ENCODE measurements around the gene CNTN1. TPM values are rescaled to one million over a fixed set of nuclear protein-coding genes. Genes with fewer than 3 reads are reported as not detected.

Gene CNTN1
- total and polyA plus RNA-seq, 2 of the 13 experiments (the other 11 are each of a cell fraction or from before 2014, with no cell fraction given): 0.01 to 0.07 TPM

GRCh38 chr12:41058266-41058665, 366.0 kb downstream of the CNTN1 start (continued):
- TF ChIP-seq SYNCRIP (IDR thresholded peaks at IDR 0.05; ENCODE audit: insufficient read depth, low read depth, low read length) (no peak), ZSCAN21 (CRISPR knock-in tag; IDR thresholded peaks at IDR 0.05; ENCODE audit: borderline replicate concordance) (no peak), PITX1 (CRISPR knock-in tag; IDR thresholded peaks at IDR 0.05) (no peak)

- H3K79me2 ChIP-seq (ENCODE audit: insufficient read depth, low read length): no peaks in the 10 kb centered on the region
- no peaks in the 10 kb centered on the region for H3K27me3 ChIP-seq (ENCODE audit: control insufficient read depth in 1 of 2, insufficient read depth in 2 of 2, low read length in 2 of 2)
- intact Hi-C loops (cut with micrococcal nuclease; ENCODE audit: unreplicated experiment) (no loop called here), in situ Hi-C loops (cut with HindIII; ENCODE audit: extremely low pct_ligation_motif_present, low pct_unique_long_range_greater_than_20kb) (no loop called here)
- no TSS peak for BruUV-seq (replicated peaks)
- no peak overlapping the region for H2AFZ ChIP-seq (ENCODE audit: low read length)
- no peak for DNase-seq (ENCODE audit: low spot score)
- no peak overlapping the region for H3K4me3 ChIP-seq (replicated peaks in 1 of 3; ENCODE audit: insufficient read depth in 1 of 3, low read depth in 2 of 3, low read length in 3 of 3)
- no peak for ATAC-seq
- no peak overlapping the region for H3K4me2 ChIP-seq (ENCODE audit: low read depth, low read length)
- no peaks in the 10 kb centered on the region for H3K36me3 ChIP-seq (replicated peaks in 1 of 2; ENCODE audit: control insufficient read depth in 1 of 2, insufficient read depth in 2 of 2, low read length in 2 of 2)
- H3K27ac ChIP-seq (ENCODE audit: extremely low read length, insufficient read depth, low read length): no peak overlapping the region
- ChIA-PET POLR2A (no interaction called here), CTCF (ENCODE audit: low intra/inter-chr PET ratio, low total read pairs) (no interaction called here)
- no peaks in the 10 kb centered on the region for H3K9me3 ChIP-seq (ENCODE audit: low read length)
- no peak overlapping the region for H3K9ac ChIP-seq (ENCODE audit: insufficient read depth, low read depth, low read length)
- TF ChIP-seq ZBTB7B (CRISPR knock-in tag; IDR thresholded peaks at IDR 0.05) (no peak), NFYB (CRISPR knock-in tag; IDR thresholded peaks at IDR 0.05) (no peak), EHMT2 (IDR thresholded peaks at IDR 0.05; ENCODE audit: borderline replicate concordance, low read depth, low read length) (no peak)
- FAIRE-seq: no peak
- no peaks in the 10 kb centered on the region for H3K4me1 ChIP-seq (ENCODE audit: insufficient read depth, low read length)
- 0% methylated on average over 2 of the region's 2 CpGs for WGBS (ENCODE audit: low lambda C conversion rate)
- no peaks in the 10 kb centered on the region for H4K20me1 ChIP-seq (ENCODE audit: insufficient read depth, low read length)
These were observed 369.0 kb downstream of the CNTN1 start for GRCh38 chr12:41061192-41061591.

GRCh38 chr12:41064411-41064810, 372.2 kb downstream of the CNTN1 start:
- H2AFZ ChIP-seq (ENCODE audit: low read length): no peak overlapping the region
- no peaks in the 10 kb centered on the region for H3K36me3 ChIP-seq (replicated peaks in 1 of 2; ENCODE audit: control insufficient read depth in 1 of 2, insufficient read depth in 2 of 2, low read length in 2 of 2)
- WGBS (ENCODE audit: low lambda C conversion rate): 47% methylated on average over 2 of the region's 2 CpGs
- H3K27ac ChIP-seq (ENCODE audit: extremely low read length, insufficient read depth, low read length): no peak overlapping the region
- in situ Hi-C loops (cut with HindIII; ENCODE audit: extremely low pct_ligation_motif_present, low pct_unique_long_range_greater_than_20kb): no loop called here
- H3K79me2 ChIP-seq (ENCODE audit: insufficient read depth, low read length): no peaks in the 10 kb centered on the region
- no peak overlapping the region for H3K4me3 ChIP-seq (replicated peaks in 1 of 3; ENCODE audit: insufficient read depth in 1 of 3, low read depth in 2 of 3, low read length in 3 of 3)
- no TSS peak for BruUV-seq (replicated peaks)
- DNase-seq (ENCODE audit: low spot score) (no peak), FAIRE-seq (no peak), ATAC-seq (no peak)
- TF ChIP-seq PBX3 (CRISPR knock-in tag; IDR thresholded peaks at IDR 0.05; ENCODE audit: borderline replicate concordance) (no peak), SUZ12 (IDR thresholded peaks at IDR 0.05; ENCODE audit: low read depth, low read length) (no peak), DNMT3B (CRISPR knock-in tag; conservative IDR thresholded peaks at IDR 0.05) (no peak), PLSCR1 (CRISPR knock-in tag; IDR thresholded peaks at IDR 0.05; ENCODE audit: borderline replicate concordance) (no peak), NR3C1 (CRISPR knock-in tag; IDR thresholded peaks at IDR 0.05) (no peak), ZSCAN25 (CRISPR knock-in tag; IDR thresholded peaks at IDR 0.05) (no peak), PAWR (CRISPR knock-in tag; IDR thresholded peaks at IDR 0.05; ENCODE audit: borderline replicate concordance) (no peak), RAD21 (CRISPR knock-in tag; IDR thresholded peaks at IDR 0.05) (no peak)
- intact Hi-C loops (cut with micrococcal nuclease; ENCODE audit: unreplicated experiment): no loop called here
- H3K27me3 ChIP-seq (ENCODE audit: control insufficient read depth in 1 of 2, insufficient read depth in 2 of 2, low read length in 2 of 2): no peaks in the 10 kb centered on the region
- no peaks in the 10 kb centered on the region for H4K20me1 ChIP-seq (ENCODE audit: insufficient read depth, low read length)
- no peak overlapping the region for H3K9ac ChIP-seq (ENCODE audit: insufficient read depth, low read depth, low read length)
- POLR2A ChIA-PET: no interaction called here
- no peak overlapping the region for H3K4me2 ChIP-seq (ENCODE audit: low read depth, low read length)
- CTCF ChIA-PET (ENCODE audit: low intra/inter-chr PET ratio, low total read pairs): no interaction called here
- H3K9me3 ChIP-seq (ENCODE audit: low read length): no peaks in the 10 kb centered on the region
- no peaks in the 10 kb centered on the region for H3K4me1 ChIP-seq (ENCODE audit: insufficient read depth, low read length)

Data from HepG2 (cell line).